Globus pallidus (tissue), 1 donor: ENCODE data around the gene KRTAP2-2.
"Not testable (repeated sequence)": the region's sequence is repeated elsewhere in the genome, so short reads cannot be mapped to it uniquely, and the experiment has no call there.

Experiments used
- DNase-seq: peaks from one replicate; pipeline ENCODE4 v3.0.0-alpha.2; 2015; ENCODE audit warnings: low spot score

The KRTAP2-2 gene

GRCh38 chr17:41064301-41064700 lies 9.3 kb upstream of the KRTAP2-2 start:
- no peak for DNase-seq

- no peak for DNase-seq
Observed at GRCh38 chr17:41063449-41063848, 8.4 kb upstream of the KRTAP2-2 start.

GRCh38 chr17:41061964-41062363 lies 6.9 kb upstream of the KRTAP2-2 start:
- no peak for DNase-seq

GRCh38 chr17:41060052-41060604 lies 5.1 kb upstream of the KRTAP2-2 start, which contains the start of gene KRTAP2-3:
KRTAP2-3 (minus strand) TSS chr17:41060114; CDS start chr17:41060050, 64 bp downstream.
- no peak for DNase-seq

- DNase-seq, result not testable (repeated sequence)
Observed at GRCh38 chr17:41059276-41060051, 4.4 kb upstream of the KRTAP2-2 start.

- no peak for DNase-seq
Observed at GRCh38 chr17:41058741-41059140, 3.7 kb upstream of the KRTAP2-2 start.

GRCh38 chr17:41057547-41057946 lies 2.5 kb upstream of the KRTAP2-2 start:
- no peak for DNase-seq

- DNase-seq, result not testable (repeated sequence)
Observed at GRCh38 chr17:41054556-41054955, 474 bp downstream of the KRTAP2-2 start.

GRCh38 chr17:41054025-41054424 lies 1.0 kb downstream of the KRTAP2-2 start:
- no peak for DNase-seq

- DNase-seq, result no peak
Observed at GRCh38 chr17:41052566-41052965, 2.5 kb downstream of the KRTAP2-2 start.

- no peak for DNase-seq
Observed at GRCh38 chr17:41049110-41049509, 5.9 kb downstream of the KRTAP2-2 start.

GRCh38 chr17:41048441-41048840 lies 6.6 kb downstream of the KRTAP2-2 start:
- DNase-seq, result no peak

- not testable (repeated sequence) for DNase-seq
Observed at GRCh38 chr17:41046735-41047465, 8.1 kb downstream of the KRTAP2-2 start, which contains the start of gene KRTAP2-1. KRTAP2-1 (minus strand) TSS chr17:41047316; CDS start chr17:41047267, 49 bp downstream.

GRCh38 chr17:41042953-41043352 lies 12.1 kb downstream of the KRTAP2-2 start:
- DNase-seq, result no peak

GRCh38 chr17:41040783-41041571 lies 14.1 kb downstream of the KRTAP2-2 start, which contains the start of gene KRTAP1-1:
KRTAP1-1 (minus strand) TSS chr17:41041450; CDS start chr17:41041397, 53 bp downstream.
- DNase-seq, result peak; percentile 0

- no peak for DNase-seq
Observed at GRCh38 chr17:41037853-41038350, 17.1 kb downstream of the KRTAP2-2 start.

- DNase-seq, result not testable (repeated sequence)
Observed at GRCh38 chr17:41034346-41034935, 20.6 kb downstream of the KRTAP2-2 start, which contains the start of gene KRTAP1-3. KRTAP1-3 (minus strand) TSS chr17:41034874; CDS start chr17:41034821, 53 bp downstream.

GRCh38 chr17:41029633-41030245 lies 25.3 kb downstream of the KRTAP2-2 start, which contains the start of gene KRTAP1-4:
KRTAP1-4 (minus strand) TSS chr17:41030195; CDS start chr17:41030078, 117 bp downstream.
- DNase-seq, result no peak

- no peak for DNase-seq
Observed at GRCh38 chr17:41026715-41027471, 28.1 kb downstream of the KRTAP2-2 start, which contains the start of gene KRTAP1-5. KRTAP1-5 (minus strand) TSS chr17:41027208; CDS start chr17:41027155, 53 bp downstream.
